GM12878 (cell line): ENCODE measurements around the gene LTA. TPM values are rescaled to one million over a fixed set of nuclear protein-coding genes. Genes with fewer than 3 reads are reported as not detected.

Experiments
- ATAC-seq: fragments of 200-7000 bp; cut with Tn5 transposase; 3 replicates; pipeline ENCODE4 v1.9.1; 2020; ENCODE audit warnings: mild to moderate bottlenecking, moderate library complexity
- BruUV-seq: library from RNA; stranded (reverse); fragments of 400-500 nt; replicated peaks from 2 replicates; lab custom pipeline; 2021; lab: Mats Ljungman, UMichigan
- CTCF ChIA-PET: fragments of 300-600 bp; sonication (Branson Sonifier 250); formaldehyde crosslinking; extraction: SDS; loops from one replicate; lab custom pipeline; 2021; ENCODE audit warnings: inconsistent platforms; lab: Yijun Ruan, JAX
- POLR2A ChIA-PET: fragments of 350-600 bp; formaldehyde crosslinking; extraction: SDS; loops from one replicate; lab custom pipeline; 2021; ENCODE audit warnings: inconsistent platforms; lab: Charles Lee
- RAD21 ChIA-PET: fragments of 300-600 bp; sonication (Branson Sonifier 250); formaldehyde crosslinking; loops from one replicate; lab custom pipeline; 2023; ENCODE audit warnings: antibody characterized with exemption; ENCODE audit not compliant: unreplicated experiment; lab: Charles Lee
- SMC1A ChIA-PET: fragments of 300-600 bp; sonication (Branson Sonifier 250); formaldehyde crosslinking; loops from one replicate; lab custom pipeline; 2023; ENCODE audit not compliant: unreplicated experiment, uncharacterized antibody; lab: Charles Lee
- DNase-seq: peaks from one replicate; pipeline ENCODE4 v3.0.0-alpha.2; 2011; ENCODE audit warnings: low read depth, low spot score
- FAIRE-seq: peaks from 3 replicates; lab custom pipeline; 2011; peaks lifted over from hg19 to GRCh38; lab: Jason Lieb, UNC
- H2AFZ ChIP-seq: 2 replicates; pipeline ENCODE4 v1.6.0; 2011; ENCODE audit warnings: low read depth, low read length, control low read depth; ENCODE audit not compliant: control insufficient read depth
- H3K27ac ChIP-seq: 2 replicates; pipeline ENCODE4 v1.5.1; 2011; ENCODE audit warnings: control low read depth; ENCODE audit not compliant: control insufficient read depth, insufficient read depth
- H3K27me3 ChIP-seq, 2 experiments: replicated peaks in 1 of 2; 2 replicates each; pipeline versions ENCODE4 v1.6.0 to v1.6.1; 2011; ENCODE audit warnings: low read length in 1 of 2; ENCODE audit not compliant: control insufficient read depth in 2 of 2, insufficient read depth in 2 of 2
- H3K36me3 ChIP-seq, 2 experiments: 2 replicates each; pipeline ENCODE4 v1.5.1; 2011; ENCODE audit warnings: low read length in 1 of 2; ENCODE audit not compliant: control insufficient read depth in 2 of 2, insufficient read depth in 2 of 2
- H3K4me1 ChIP-seq: 2 replicates; pipeline ENCODE4 v1.6.1; 2011; ENCODE audit warnings: mild to moderate bottlenecking, low read length, moderate library complexity, mixed read lengths; ENCODE audit not compliant: control insufficient read depth, insufficient read depth
- H3K4me2 ChIP-seq: 2 replicates; pipeline ENCODE4 v1.6.0; 2011; ENCODE audit warnings: control low read depth; ENCODE audit not compliant: control insufficient read depth, insufficient read depth
- H3K4me3 ChIP-seq: fragments of 200-600 bp; sonication (generic); 2 replicates; pipeline ENCODE4 v1.5.1; 2016
- H3K79me2 ChIP-seq: 2 replicates; pipeline ENCODE4 v1.6.0; 2011; ENCODE audit warnings: low read length; ENCODE audit not compliant: control insufficient read depth, insufficient read depth
- H3K9ac ChIP-seq: 2 replicates; pipeline ENCODE4 v1.8.0; 2011; ENCODE audit warnings: low read length, control low read depth, mixed read lengths; ENCODE audit not compliant: control insufficient read depth, insufficient read depth
- H3K9me3 ChIP-seq: replicated peaks from 3 replicates; pipeline ENCODE4 v1.5.1; 2011; ENCODE audit warnings: mild to moderate bottlenecking, low read length; ENCODE audit not compliant: control insufficient read depth, insufficient read depth
- H4K20me1 ChIP-seq: 2 replicates; pipeline ENCODE4 v1.6.0; 2011; ENCODE audit not compliant: control insufficient read depth, insufficient read depth
- BCL3 ChIP-seq: IDR thresholded peaks from 2 replicates; pipeline ENCODE4 v1.6.1; 2011; ENCODE audit warnings: borderline replicate concordance, low read depth, mild to moderate bottlenecking, moderate library complexity, low read length; ENCODE audit not compliant: insufficient read depth, poor library complexity, severe bottlenecking
- BCLAF1 ChIP-seq: fragments of 450-650 bp; IDR thresholded peaks from 2 replicates; pipeline ENCODE4 v1.6.1; 2017; ENCODE audit warnings: antibody characterized with exemption, mild to moderate bottlenecking, moderate library complexity
- CEBPB ChIP-seq, 2 experiments: fragments of 150-350 bp in 1 of 2; IDR thresholded peaks; 2 replicates each; pipeline ENCODE4 v1.6.1; 2012 to 2014; ENCODE audit warnings: low read depth in 2 of 2, low read length in 2 of 2, borderline replicate concordance in 1 of 2, inconsistent platforms in 1 of 2
- EED ChIP-seq: sonication (generic); IDR thresholded peaks from 2 replicates; pipeline ENCODE4 v1.6.1; 2016; ENCODE audit warnings: antibody characterized with exemption, low read depth
- NRF1 ChIP-seq: conservative IDR thresholded peaks from 2 replicates; pipeline ENCODE4 v1.6.1; 2011; ENCODE audit warnings: mild to moderate bottlenecking, low read depth, low read length, improper control_type of control experiment
- RCOR1 ChIP-seq: conservative IDR thresholded peaks from 2 replicates; pipeline ENCODE4 v1.6.1; 2012; ENCODE audit warnings: low read depth, low read length, improper control_type of control experiment
- SKIL ChIP-seq: fragments of 450-650 bp; IDR thresholded peaks from 2 replicates; pipeline ENCODE4 v1.6.1; 2017; ENCODE audit warnings: mild to moderate bottlenecking, low read depth, inconsistent platforms; ENCODE audit not compliant: poor library complexity, severe bottlenecking
- SREBF2 ChIP-seq: IDR thresholded peaks from 2 replicates; pipeline ENCODE4 v1.6.1; 2012; ENCODE audit warnings: mild to moderate bottlenecking, low read length
- ZNF24 ChIP-seq: fragments of 450-650 bp; IDR thresholded peaks from 2 replicates; pipeline ENCODE4 v1.6.1; 2017; ENCODE audit warnings: antibody characterized with exemption, mild to moderate bottlenecking
- ZNF687 ChIP-seq: fragments of 450-650 bp; IDR thresholded peaks from 2 replicates; pipeline ENCODE4 v1.6.1; 2017; ENCODE audit warnings: mild to moderate bottlenecking, moderate library complexity
- ZSCAN29 ChIP-seq: fragments of 450-650 bp; IDR thresholded peaks from 2 replicates; pipeline ENCODE4 v1.6.1; 2017; ENCODE audit warnings: mild to moderate bottlenecking, moderate library complexity
- WGBS: methylation state at CpG from one replicate; pipeline ENCODE4 v1.1.6; 2016; ENCODE audit warnings: low lambda C conversion rate; ENCODE audit not compliant: insufficient replicate concordance, insufficient coverage; ENCODE audit errors: missing lambda C conversion rate; 5-methylcytosine and 5-hydroxymethylcytosine counted together
- in situ Hi-C: fragments of 300-500 bp; cut with MboI; formaldehyde crosslinking; loops from 9 replicates; pipeline ENCODE4 v1.14.3; 2018; ENCODE audit warnings: mixed read lengths
- intact Hi-C: fragments of 100-400 bp; cut with micrococcal nuclease; formaldehyde crosslinking; loops from one replicate; pipeline ENCODE4 v1.14.2; 2022; ENCODE audit not compliant: unreplicated experiment
- polyA plus RNA-seq, 11 experiments: library from polyadenylated mRNA; depleted of rRNA in 4 of 11; unstranded in 6 of 11; stranded (reverse) in 5 of 11; fragments of >200 nt; fragmentation: Nextera tagmentation in 4 of 11; fragmentation: Illumina TruSeq in 1 of 11; extraction: Ambion mirVana in 4 of 11; extraction: Trizol in 1 of 11; gene quantifications; 1 replicate in 1 of 11; 2 replicates in 10 of 11; pipeline versions ENCODE4 v1.2.1 to v1.2.3, GENCODE V29; 2011 to 2016; ENCODE audit warnings: inconsistent platforms in 2 of 11, missing spikeins in 2 of 11, low read depth in 1 of 11
- total RNA-seq, 4 experiments: library from RNA; depleted of rRNA in 3 of 4; stranded (reverse); fragments of >200 nt in 3 of 4; fragmentation: Illumina TruSeq in 1 of 4; extraction: Trizol in 1 of 4; gene quantifications; 2 replicates each; pipeline versions ENCODE4 v1.2.1 to v1.2.3, GENCODE V29; 2013 to 2021

LTA gene
- total and polyA plus RNA-seq, 10 of the 15 experiments (the other 5 are each of a cell fraction or from before 2014, with no cell fraction given): 27.5 to 100 (median 75.1) TPM

- H2AFZ ChIP-seq: peak within 1 kb of the TSS; percentile 54
- no peak for FAIRE-seq
- TF ChIP-seq BCL3 (no peak), EED (no peak), ZNF24 (no peak), SREBF2 (no peak), RCOR1 (no peak), NRF1 (no peak), ZNF687 (no peak), BCLAF1 (no peak), CEBPB (IDR thresholded peaks at IDR 0.05; ENCODE audit: borderline replicate concordance in 1 of 2, low read depth in 2 of 2, low read length in 2 of 2) (no peak), ZSCAN29 (no peak), SKIL (no peak)
These were observed 13.9 kb downstream of the LTA start, which contains the start of gene LST1 for GRCh38 chr6:31586008-31586407. LST1 (plus strand) TSS chr6:31586277; CDS start chr6:31587300, 1,023 bp downstream.

More at GRCh38 chr6:31586008-31586407, 13.9 kb downstream of the LTA start, which contains the start of gene LST1:
- H4K20me1 ChIP-seq: no peaks in the 10 kb centered on the region
- H3K27ac ChIP-seq: peak within 1 kb of the TSS; percentile 75
- no peak for ATAC-seq
- H3K79me2 ChIP-seq: peaks cover 20% of the 10 kb centered on the region
- RAD21 ChIA-PET: interaction anchor here (1.2 to 17.5 kb wide), 5 partner anchors 10 to 93 kb away, joined by 4 to 620 read pairs (median 53); partner anchors contain the start of genes ATP6V1G2, LTA, NCR3 and NFKBIL1
- H3K4me3 ChIP-seq: peak within 1 kb of the TSS; percentile 68; the same call in 1 of the 2 replicates
- H3K4me1 ChIP-seq: peaks cover 46% of the 10 kb centered on the region
- no peak for DNase-seq
- H3K9me3 ChIP-seq: no peaks in the 10 kb centered on the region
- peak within 1 kb of the TSS; percentile 51 for H3K9ac ChIP-seq
- CTCF ChIA-PET: interaction anchor here (1.3 to 31.0 kb wide), 5 partner anchors 6 to 92 kb away, joined by 3 to 2098 read pairs (median 789); partner anchors contain the start of genes ATP6V1G2, DDX39B, LST1 and LTA
- no TSS peak for BruUV-seq
- peak within 1 kb of the TSS; percentile 60 for H3K4me2 ChIP-seq
- WGBS: 50% methylated on average over 1 of the region's 1 CpG
- no peaks in the 10 kb centered on the region for H3K27me3 ChIP-seq
- H3K36me3 ChIP-seq: no peaks in the 10 kb centered on the region; a peak in 1 of 4 replicates
- in situ Hi-C loops: no loop called here
- SMC1A ChIA-PET: interaction anchor here (1.4 to 45.5 kb wide), 4 partner anchors 9 to 94 kb away, joined by 3 to 1989 read pairs (median 290); partner anchors contain the start of genes ATP6V1G2, DDX39B, LTA and NCR3
- intact Hi-C loops: no loop called here
- POLR2A ChIA-PET: interaction anchor here (0.6 to 17.1 kb wide), 8 partner anchors 10 to 221 kb away, joined by 3 to 282 read pairs (median 10); partner anchors contain the start of genes ATP6V1G2, LSM2, LTA and NCR3
